ENCODE measurements around the gene LYPD6B. TPM values are rescaled to one million over a fixed set of nuclear protein-coding genes. Genes with fewer than 3 reads are reported as not detected.
"Not testable (repeated sequence)": the region's sequence is repeated elsewhere in the genome, so short reads cannot be mapped to it uniquely, and the experiment has no call there.

Gene LYPD6B
- total RNA-seq, 2 donors from 2014 or later = not detected

- Mint-ChIP-seq H3K36me3 (no peaks in the 10 kb centered on the region), H3K9me3 (no peaks in the 10 kb centered on the region), H3K27ac (no peak overlapping the region)
- ATAC-seq (no peak), DNase-seq (ENCODE audit: low spot score in 2 of 2) (no peak)
Measured at GRCh38 chr2:149218497-149218896, 180.0 kb downstream of the LYPD6B start.

- Mint-ChIP-seq H3K27ac (no peak overlapping the region), H3K36me3 (no peaks in the 10 kb centered on the region), H3K9me3 (no peaks in the 10 kb centered on the region)
- ATAC-seq (no peak), DNase-seq (ENCODE audit: low spot score in 2 of 2) (no peak)
Measured at GRCh38 chr2:149219856-149220255, 181.4 kb downstream of the LYPD6B start.

DNA sequence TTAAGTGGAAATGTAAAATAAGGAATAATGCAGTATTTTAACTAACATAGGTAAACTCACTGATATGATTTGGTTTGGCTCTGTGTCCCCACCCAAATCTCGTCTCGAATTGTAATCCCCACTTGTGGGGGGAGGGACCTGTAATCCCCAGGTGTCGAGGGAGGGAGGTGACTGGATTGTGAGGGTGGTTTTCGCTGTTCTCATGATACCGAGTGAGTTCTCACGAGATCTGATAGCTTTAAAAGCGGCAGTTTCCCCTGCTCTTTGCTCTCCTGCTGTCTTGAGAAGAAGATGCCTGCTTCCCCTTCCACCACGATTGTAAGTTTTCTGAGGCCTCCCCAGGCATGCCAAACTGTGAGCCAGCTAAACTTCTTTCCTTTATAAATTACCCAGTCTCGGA is 182.5 kb downstream of the LYPD6B start:
- Mint-ChIP-seq H3K9me3 (no peaks in the 10 kb centered on the region), H3K27ac (no peak overlapping the region), H3K36me3 (no peaks in the 10 kb centered on the region)
- DNase-seq (ENCODE audit: low spot score in 2 of 2) = no peak
- no peak for ATAC-seq

DNA sequence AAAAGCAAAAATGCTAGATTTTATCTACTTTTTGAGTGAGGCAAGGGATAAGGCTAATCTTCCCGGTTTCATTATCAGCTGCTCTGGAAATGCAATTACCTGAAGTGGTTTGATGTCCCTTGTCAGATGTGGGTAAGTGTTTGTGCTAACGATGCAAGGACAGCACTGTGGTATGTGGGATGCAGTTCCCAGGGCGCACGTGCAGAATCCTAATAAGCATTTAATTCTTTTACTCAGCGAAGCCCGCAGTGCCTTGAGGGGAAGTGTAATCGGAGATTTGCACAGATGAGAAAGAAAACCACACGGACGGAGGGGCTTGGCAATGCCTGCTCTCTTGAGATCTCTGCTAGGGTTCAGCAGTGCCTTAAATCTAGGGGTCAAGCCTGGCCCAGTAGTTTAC is 183.4 kb downstream of the LYPD6B start:
- no peaks in the 10 kb centered on the region for H3K36me3 Mint-ChIP-seq
- ATAC-seq (no peak), DNase-seq (ENCODE audit: low spot score in 2 of 2) (no peak)
- H3K9me3 Mint-ChIP-seq = peaks cover 0 to 3% of the 10 kb centered on the region in 2 donors
- H3K27ac Mint-ChIP-seq = no peak overlapping the region

DNA sequence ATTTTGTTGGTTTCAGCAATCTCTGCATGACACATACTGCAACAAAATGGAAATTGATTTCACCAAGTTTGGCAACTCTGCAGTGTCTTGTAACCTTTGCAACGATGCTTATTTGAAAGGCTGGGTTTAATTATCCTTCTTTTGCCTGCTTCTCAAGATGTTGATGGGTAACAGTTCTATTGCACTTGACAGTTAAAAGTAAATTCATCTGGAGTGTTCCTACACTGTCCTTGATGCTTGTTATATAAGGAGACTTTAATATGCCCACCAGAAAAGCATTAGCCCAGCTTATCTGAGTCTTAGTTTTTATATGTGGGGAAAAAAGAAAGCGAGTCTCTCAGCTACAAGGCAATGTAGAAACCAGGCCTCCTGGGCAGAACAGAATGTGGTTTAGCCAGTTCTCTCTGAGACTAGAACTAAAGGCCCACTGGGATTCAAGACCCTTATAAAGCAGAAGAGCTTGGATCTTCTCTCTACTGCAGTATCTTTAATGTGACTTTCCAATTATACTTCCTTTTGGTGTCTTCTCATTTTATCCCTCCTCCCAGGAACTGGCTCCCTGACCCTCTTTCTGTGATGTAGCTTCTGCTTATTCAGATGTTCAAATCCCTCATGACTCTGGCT is 185.1 kb downstream of the LYPD6B start:
- H3K27ac Mint-ChIP-seq = no peak overlapping the region
- ATAC-seq (no peak), DNase-seq (ENCODE audit: low spot score in 2 of 2) (no peak)
- peaks cover 0 to 3% of the 10 kb centered on the region in 2 donors for H3K9me3 Mint-ChIP-seq
- H3K36me3 Mint-ChIP-seq = no peaks in the 10 kb centered on the region

DNA sequence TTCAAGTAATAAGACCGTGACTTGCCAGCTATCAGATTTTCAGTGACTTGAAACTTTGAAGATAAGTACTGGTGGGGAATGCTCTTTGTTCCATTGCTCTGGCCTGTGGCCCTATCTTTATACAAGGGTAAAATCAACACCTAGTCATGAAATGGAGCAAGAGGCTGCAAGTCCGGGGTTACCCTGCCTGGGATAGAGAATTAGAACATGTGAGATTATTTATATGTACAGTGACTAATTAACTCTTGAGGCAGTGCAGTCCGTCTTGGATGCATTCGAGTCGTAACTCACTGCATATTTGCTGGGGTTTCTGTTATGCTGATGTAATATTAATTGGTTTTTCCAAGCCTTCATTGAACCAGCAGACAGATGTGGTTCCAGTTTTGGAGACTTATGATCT is 186.0 kb downstream of the LYPD6B start:
- Mint-ChIP-seq H3K36me3 (no peaks in the 10 kb centered on the region), H3K9me3 (peaks cover 0 to 3% of the 10 kb centered on the region in 2 donors), H3K27ac (no peak overlapping the region)
- ATAC-seq (no peak), DNase-seq (ENCODE audit: low spot score in 2 of 2) (no peak)

DNA sequence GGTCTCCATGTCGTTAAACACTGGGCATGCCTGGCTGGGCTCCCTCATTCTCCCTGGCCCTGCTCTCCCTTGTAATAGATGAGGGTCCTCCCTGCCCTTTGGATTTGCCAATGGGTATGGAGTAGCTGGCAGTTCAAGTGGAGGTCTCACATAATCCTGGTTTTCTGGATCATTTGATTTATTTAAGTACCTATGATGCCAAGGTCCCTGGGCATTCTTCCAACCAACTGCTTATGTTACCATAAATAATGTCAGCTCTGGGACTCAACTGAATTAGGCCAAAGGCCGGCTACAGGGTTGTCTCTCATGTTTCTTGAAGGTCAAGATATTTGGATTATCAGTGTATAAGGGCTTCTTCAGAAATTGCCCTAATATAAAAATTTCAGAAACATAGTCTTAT is 186.9 kb downstream of the LYPD6B start:
- DNase-seq (ENCODE audit: low spot score in 2 of 2) (no peak), ATAC-seq (no peak)
- H3K27ac Mint-ChIP-seq = no peak overlapping the region
- no peaks in the 10 kb centered on the region for H3K36me3 Mint-ChIP-seq
- H3K9me3 Mint-ChIP-seq = peaks cover 0 to 3% of the 10 kb centered on the region in 2 donors

- no peaks in the 10 kb centered on the region for H3K36me3 Mint-ChIP-seq
- H3K9me3 Mint-ChIP-seq = peaks cover 0 to 3% of the 10 kb centered on the region in 2 donors
- DNase-seq (ENCODE audit: low spot score in 2 of 2) = no peak
- no peak overlapping the region for H3K27ac Mint-ChIP-seq
- ATAC-seq = no peak
Measured at GRCh38 chr2:149226790-149227189, 188.3 kb downstream of the LYPD6B start.

GRCh38 chr2:149235816-149236375 is 197.4 kb downstream of the LYPD6B start:
- ATAC-seq (no peak), DNase-seq (ENCODE audit: low spot score in 2 of 2) (no peak)
- no peaks in the 10 kb centered on the region for H3K36me3 Mint-ChIP-seq
- no peaks in the 10 kb centered on the region for H3K9me3 Mint-ChIP-seq
- no peak overlapping the region for H3K27ac Mint-ChIP-seq

DNA sequence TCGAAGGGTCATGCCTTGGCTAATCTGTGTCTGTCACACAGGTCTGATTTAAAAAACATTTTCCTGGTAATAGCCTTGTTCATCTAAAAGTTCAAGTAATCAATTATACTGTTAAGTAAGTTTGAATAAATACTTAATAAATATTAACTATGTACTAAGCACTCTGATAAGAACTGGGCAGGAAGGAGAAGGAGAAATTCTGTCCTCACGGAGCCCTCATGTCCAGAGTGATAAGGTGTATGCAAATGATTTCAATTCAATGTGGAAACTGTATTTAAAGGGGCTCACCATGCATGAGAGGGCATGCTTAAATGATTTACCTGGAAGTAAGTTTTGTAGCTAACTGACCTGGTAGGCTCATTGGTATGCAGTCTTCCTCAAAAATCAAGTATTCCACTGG is 197.9 kb downstream of the LYPD6B start:
- H3K36me3 Mint-ChIP-seq = no peaks in the 10 kb centered on the region
- H3K9me3 Mint-ChIP-seq = no peaks in the 10 kb centered on the region
- ATAC-seq = no peak
- no peak for DNase-seq (ENCODE audit: low spot score in 2 of 2)
- H3K27ac Mint-ChIP-seq = no peak overlapping the region

- no peaks in the 10 kb centered on the region for H3K9me3 Mint-ChIP-seq
- no peak overlapping the region for H3K27ac Mint-ChIP-seq
- ATAC-seq (no peak), DNase-seq (ENCODE audit: low spot score in 2 of 2) (no peak)
- no peaks in the 10 kb centered on the region for H3K36me3 Mint-ChIP-seq
Measured at GRCh38 chr2:149246186-149246585, 207.7 kb downstream of the LYPD6B start.

GRCh38 chr2:149251436-149251835 is 212.9 kb downstream of the LYPD6B start:
- ATAC-seq; H3K27ac Mint-ChIP-seq; DNase-seq (ENCODE audit: low spot score in 2 of 2): not testable (repeated sequence)
- H3K9me3 Mint-ChIP-seq = peaks cover 13 to 21% of the 10 kb centered on the region in 2 donors
- H3K36me3 Mint-ChIP-seq = peaks cover 7 to 25% of the 10 kb centered on the region in 2 donors

DNA sequence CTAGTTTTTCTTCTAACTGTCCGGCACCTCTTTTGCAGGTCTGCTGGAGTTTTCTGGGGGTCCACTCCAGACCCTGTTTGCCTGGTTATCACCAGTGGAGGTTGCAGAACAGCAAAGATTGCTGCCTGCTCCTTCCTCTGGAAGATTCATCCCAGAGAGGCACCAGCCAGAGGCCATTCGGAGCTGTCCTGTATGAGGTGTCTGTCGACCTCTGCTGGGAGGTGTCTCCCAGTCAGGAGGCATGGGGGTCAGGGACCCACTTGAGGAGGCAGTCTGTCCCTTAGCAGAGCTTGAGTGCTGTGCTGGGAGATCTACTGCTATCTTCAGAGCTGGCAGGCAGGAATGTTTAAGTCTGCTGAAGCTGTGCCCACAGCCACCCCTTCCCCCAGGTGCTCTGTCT is 218.4 kb downstream of the LYPD6B start:
- not testable (repeated sequence) for DNase-seq (ENCODE audit: low spot score in 2 of 2); ATAC-seq; H3K27ac Mint-ChIP-seq
- Mint-ChIP-seq H3K9me3 (peaks cover 13 to 26% of the 10 kb centered on the region in 2 donors), H3K36me3 (peaks cover 7 to 25% of the 10 kb centered on the region in 2 donors)

GRCh38 chr2:149258531-149258930 is 220.0 kb downstream of the LYPD6B start:
- no peak for ATAC-seq
- DNase-seq (ENCODE audit: low spot score in 2 of 2) = no peak
- H3K9me3 Mint-ChIP-seq = peaks cover 13 to 26% of the 10 kb centered on the region in 2 donors
- peaks cover 7 to 25% of the 10 kb centered on the region in 2 donors for H3K36me3 Mint-ChIP-seq
- H3K27ac Mint-ChIP-seq = no peak overlapping the region

- Mint-ChIP-seq H3K36me3 (peaks cover 4 to 24% of the 10 kb centered on the region in 2 donors), H3K9me3 (peaks cover 11 to 24% of the 10 kb centered on the region in 2 donors), H3K27ac (no peak overlapping the region)
- DNase-seq (ENCODE audit: low spot score in 2 of 2) (no peak), ATAC-seq (no peak)
Measured at GRCh38 chr2:149259136-149259535, 220.6 kb downstream of the LYPD6B start.

GRCh38 chr2:149261692-149262091 is 223.2 kb downstream of the LYPD6B start:
- H3K36me3 Mint-ChIP-seq = no peaks in the 10 kb centered on the region
- ATAC-seq (no peak), DNase-seq (ENCODE audit: low spot score in 2 of 2) (no peak)
- H3K27ac Mint-ChIP-seq = no peak overlapping the region
- peaks cover 0 to 5% of the 10 kb centered on the region in 2 donors for H3K9me3 Mint-ChIP-seq
